ENCODE data around the gene CNIH1.

- TF ChIP-seq CTCF (IDR thresholded peaks at IDR 0.05 in 4 of 5, conservative IDR thresholded peaks at IDR 0.05 in 1 of 5) (no peak), POLR2A (IDR thresholded peaks at IDR 0.05) (no peak)
These were observed 59.4 kb downstream of the CNIH1 start for GRCh38 chr14:54381821-54382220.
